Stomach (tissue), 9 donors: ENCODE data around the gene RNF130. TPM values are rescaled to one million over a fixed set of nuclear protein-coding genes. Genes with fewer than 3 reads are reported as not detected.

Source experiments
- DNase-seq, 2 donors: peaks; one replicate each; pipeline versions ENCODE4 v3.0.0 to v3.0.0-alpha.2; 2013 to 2019
- H3K27ac ChIP-seq, 5 donors: fragments of 200-600 bp in 4 of 5; sonication (generic) in 4 of 5; one replicate each; pipeline ENCODE4 v1.5.1; 2013 to 2019; ENCODE audit warnings: mild to moderate bottlenecking in 1 of 5, moderate library complexity in 1 of 5
- H3K27me3 ChIP-seq, 3 donors: fragments of 200-600 bp; sonication (generic); one replicate each; pipeline ENCODE4 v1.5.1; 2017 to 2019; ENCODE audit warnings: mixed run types in 1 of 3
- H3K36me3 ChIP-seq, 4 donors: fragments of 200-600 bp; sonication (generic); 1 replicate in 3 of 4; 2 replicates in 1 of 4; pipeline ENCODE4 v1.5.1; 2016 to 2019
- H3K4me1 ChIP-seq, 4 donors: fragments of 200-600 bp; sonication (generic); one replicate each; pipeline ENCODE4 v1.5.1; 2016 to 2019
- H3K4me3 ChIP-seq, 4 donors: fragments of 200-600 bp; sonication (generic) in 3 of 4; one replicate each; pipeline ENCODE4 v1.5.1; 2016 to 2019; ENCODE audit warnings: mild to moderate bottlenecking in 1 of 4
- H3K9me3 ChIP-seq, 4 donors: fragments of 200-600 bp; sonication (generic); one replicate each; pipeline ENCODE4 v1.5.1; 2016 to 2019
- EP300 ChIP-seq: sonication (generic); formaldehyde crosslinking; IDR thresholded peaks from one replicate; pipeline ENCODE4 v1.6.1; 2017; ENCODE audit warnings: antibody characterized with exemption
- POLR2A ChIP-seq, 4 donors: fragments of 450-650 bp; IDR thresholded peaks; one replicate each; pipeline ENCODE4 v1.6.1; 2016; ENCODE audit warnings: antibody characterized with exemption in 4 of 4, control low read depth in 2 of 4, mild to moderate bottlenecking in 1 of 4, moderate library complexity in 1 of 4
- POLR2AphosphoS5 ChIP-seq, 3 donors: sonication (generic); formaldehyde crosslinking; IDR thresholded peaks; one replicate each; pipeline ENCODE4 v1.6.1; 2016; ENCODE audit warnings: antibody characterized with exemption in 3 of 3
- WGBS, 5 donors: extraction: QIAGEN DNeasy Blood & Tissue Kit in 3 of 5; methylation state at CpG; one replicate each; pipeline versions ENCODE4 v1.1.5 to v1.1.7; 2013 to 2018; 5-methylcytosine and 5-hydroxymethylcytosine counted together
- intact Hi-C: fragments of 100-400 bp; cut with DNase I; formaldehyde crosslinking; loops from one replicate; pipeline ENCODE4 v1.15.1; 2023; ENCODE audit warnings: low total_unique reads
- polyA plus RNA-seq, 3 donors: library from polyadenylated mRNA; stranded (reverse); fragments of 200-250 nt; gene quantifications; one replicate each; pipeline ENCODE4 v1.2.3, GENCODE V29; 2013
- total RNA-seq, 5 donors: library from RNA; depleted of rRNA; stranded (reverse); fragments of >200 nt; gene quantifications; one replicate each; pipeline versions ENCODE4 v1.1.0 to v1.2.3, GENCODE V29; 2014 to 2016
- TF ChIP-seq, protein P1 (sequence below), 7 experiments: fragments of 450-650 bp in 4 of 7; fragments of 200-600 bp in 3 of 7; sonication (generic) in 3 of 7; IDR thresholded peaks; one replicate each; pipeline ENCODE4 v1.5.1; 2016 to 2019; ENCODE audit warnings: antibody characterized with exemption in 7 of 7, control low read depth in 2 of 7, mild to moderate bottlenecking in 1 of 7
- donor health status: healthy with polysubstance abuse.
- donor health status: Bipolar disorder and iron deficiency.
- donor health status: healthy.

RNF130 gene
- total and polyA plus RNA-seq, 8 donors, result 27.0 to 87.8 (median 56.1) TPM

DNA sequence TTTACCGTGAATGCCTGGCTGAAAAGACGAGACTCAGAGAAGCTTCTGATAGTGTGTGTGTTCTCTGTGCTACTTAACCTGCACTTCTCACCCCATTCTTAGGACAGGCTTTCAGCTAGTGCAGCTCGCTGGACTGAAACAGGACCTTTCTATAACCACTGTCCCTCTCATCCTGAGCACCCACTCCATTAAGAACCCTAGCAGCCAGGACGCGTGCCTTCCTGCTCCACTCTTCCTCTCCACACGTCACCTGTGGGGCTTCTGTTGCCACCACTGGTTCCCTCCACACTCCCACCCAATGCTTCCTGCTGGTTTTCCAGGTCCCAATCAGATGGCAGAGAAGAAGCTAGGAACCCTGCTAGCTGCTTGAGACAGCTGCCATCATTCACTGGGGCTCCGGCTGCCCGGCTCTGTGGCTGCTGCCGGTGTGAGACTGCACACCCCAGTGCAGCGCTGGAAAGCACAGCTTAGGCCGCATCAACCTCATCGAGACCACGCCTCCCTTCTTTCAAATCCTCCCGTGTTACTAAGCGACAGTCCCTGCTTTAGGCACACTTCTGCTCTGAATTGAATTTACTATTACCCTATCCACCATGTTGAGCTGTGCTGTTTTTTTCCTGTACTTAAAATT, 44.0 kb downstream of the RNF130 start:
- H3K4me1 ChIP-seq, result peaks cover 0 to 27% (median 9%) of the 10 kb centered on the region in 4 donors
- DNase-seq, result no peak
- peaks cover 0 to 7% (median 1%) of the 10 kb centered on the region in 4 donors for H3K36me3 ChIP-seq
- peak overlapping the region in 2 of 5 donors; percentile 39 to 53 for H3K27ac ChIP-seq
- 85 to 91% (median 89%) methylated on average over 15 of the region's 15 CpGs for WGBS, 5 donors
- intact Hi-C loops, result no loop called here
- H3K27me3 ChIP-seq, result no peaks in the 10 kb centered on the region
- H3K9me3 ChIP-seq, result no peaks in the 10 kb centered on the region
- H3K4me3 ChIP-seq, result no peak overlapping the region
- no peak for TF ChIP-seq EP300
- no peak for TF ChIP-seq POLR2AphosphoS5 (IDR thresholded peaks at IDR 0.05)
- TF ChIP-seq, protein P1, sequence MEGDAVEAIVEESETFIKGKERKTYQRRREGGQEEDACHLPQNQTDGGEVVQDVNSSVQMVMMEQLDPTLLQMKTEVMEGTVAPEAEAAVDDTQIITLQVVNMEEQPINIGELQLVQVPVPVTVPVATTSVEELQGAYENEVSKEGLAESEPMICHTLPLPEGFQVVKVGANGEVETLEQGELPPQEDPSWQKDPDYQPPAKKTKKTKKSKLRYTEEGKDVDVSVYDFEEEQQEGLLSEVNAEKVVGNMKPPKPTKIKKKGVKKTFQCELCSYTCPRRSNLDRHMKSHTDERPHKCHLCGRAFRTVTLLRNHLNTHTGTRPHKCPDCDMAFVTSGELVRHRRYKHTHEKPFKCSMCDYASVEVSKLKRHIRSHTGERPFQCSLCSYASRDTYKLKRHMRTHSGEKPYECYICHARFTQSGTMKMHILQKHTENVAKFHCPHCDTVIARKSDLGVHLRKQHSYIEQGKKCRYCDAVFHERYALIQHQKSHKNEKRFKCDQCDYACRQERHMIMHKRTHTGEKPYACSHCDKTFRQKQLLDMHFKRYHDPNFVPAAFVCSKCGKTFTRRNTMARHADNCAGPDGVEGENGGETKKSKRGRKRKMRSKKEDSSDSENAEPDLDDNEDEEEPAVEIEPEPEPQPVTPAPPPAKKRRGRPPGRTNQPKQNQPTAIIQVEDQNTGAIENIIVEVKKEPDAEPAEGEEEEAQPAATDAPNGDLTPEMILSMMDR (IDR thresholded peaks at IDR 0.05), result no peak
- TF ChIP-seq POLR2A (IDR thresholded peaks at IDR 0.05), result no peak

DNA sequence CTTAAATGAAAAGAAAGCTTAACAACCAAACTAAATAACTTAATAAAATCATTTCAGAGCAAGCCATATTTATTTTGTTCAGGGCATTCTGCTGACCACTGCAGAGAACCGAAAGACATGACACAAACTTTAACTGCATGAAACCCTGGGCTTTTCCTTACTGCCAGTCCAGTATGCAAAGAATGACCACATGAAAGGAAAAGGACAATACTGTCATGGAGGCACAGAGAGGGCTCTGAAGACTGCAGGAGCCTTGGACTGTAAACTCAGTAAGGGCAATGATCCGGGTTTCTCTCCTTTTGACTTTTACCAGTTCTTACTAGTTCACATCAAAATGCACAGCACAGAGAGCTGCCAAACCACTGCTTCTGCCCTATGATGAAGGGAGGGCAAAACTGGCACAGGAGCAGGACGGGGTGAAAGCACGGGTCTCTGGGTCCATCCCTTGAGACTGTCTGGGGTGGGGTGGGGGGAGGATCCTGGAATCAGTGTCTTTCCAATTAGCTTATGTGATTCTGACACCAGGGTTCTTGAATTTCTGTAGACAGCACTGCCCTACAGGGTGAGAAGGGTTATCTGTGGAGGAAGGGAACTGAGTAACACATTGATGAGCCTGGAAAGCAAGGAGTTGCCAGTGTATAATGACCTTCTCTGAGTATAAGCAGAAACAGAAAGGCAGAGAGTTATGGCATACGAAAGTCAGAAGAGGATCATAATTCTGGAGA, 44.7 kb downstream of the RNF130 start:
- H3K9me3 ChIP-seq, result no peaks in the 10 kb centered on the region
- peak overlapping the region in 3 of 5 donors; percentile 5 to 53 (median 39) for H3K27ac ChIP-seq
- no peak overlapping the region for H3K4me3 ChIP-seq
- no peaks in the 10 kb centered on the region for H3K27me3 ChIP-seq
- 58 to 75% (median 64%) methylated on average over 5 of the region's 5 CpGs for WGBS, 5 donors
- H3K4me1 ChIP-seq, result peaks cover 0 to 27% (median 9%) of the 10 kb centered on the region in 4 donors
- H3K36me3 ChIP-seq, result peaks cover 0 to 7% (median 0%) of the 10 kb centered on the region in 4 donors
- TF ChIP-seq, protein P1 (IDR thresholded peaks at IDR 0.05), result no peak
- TF ChIP-seq EP300, result no peak
- no peak for TF ChIP-seq POLR2AphosphoS5 (IDR thresholded peaks at IDR 0.05)
- TF ChIP-seq POLR2A (IDR thresholded peaks at IDR 0.05), result no peak
- intact Hi-C loops, result no loop called here
- no peak for DNase-seq

DNA sequence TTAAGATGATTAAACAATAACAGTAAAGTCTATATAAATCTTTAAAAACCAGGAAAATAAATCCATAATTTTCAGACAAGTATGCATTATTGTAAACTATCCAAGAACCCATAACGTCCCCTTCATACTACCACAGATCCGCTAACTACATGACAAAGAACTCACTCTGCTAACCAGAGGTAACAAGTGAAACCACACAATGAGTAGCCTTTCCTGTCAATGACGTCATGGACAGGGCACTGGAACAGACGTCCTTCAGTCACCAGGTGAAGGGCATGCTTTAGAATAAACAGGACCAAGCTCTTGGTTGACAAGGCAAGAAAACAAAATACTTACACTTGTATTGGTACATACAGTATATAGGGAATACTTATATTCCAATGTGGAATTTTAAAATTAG, 45.2 kb downstream of the RNF130 start:
- intact Hi-C loops, result no loop called here
- peak; percentile 53 to 71 for DNase-seq
- TF ChIP-seq, protein P1 (IDR thresholded peaks at IDR 0.05), result no peak
- TF ChIP-seq POLR2AphosphoS5 (IDR thresholded peaks at IDR 0.05), result peak in 1 of 3 donors; percentile 57
- TF ChIP-seq POLR2A (IDR thresholded peaks at IDR 0.05), result no peak
- no peak for TF ChIP-seq EP300
- Histone ChIP-seq H3K27me3 (no peaks in the 10 kb centered on the region), H3K27ac (peak overlapping the region in 3 of 5 donors; percentile 5 to 53 (median 39)), H3K4me1 (peaks cover 0 to 27% (median 9%) of the 10 kb centered on the region in 4 donors), H3K4me3 (no peak overlapping the region), H3K36me3 (peaks cover 0 to 7% (median 0%) of the 10 kb centered on the region in 4 donors), H3K9me3 (no peaks in the 10 kb centered on the region)
- WGBS, 5 donors, result 23 to 40% (median 31%) methylated on average over 4 of the region's 4 CpGs

DNA sequence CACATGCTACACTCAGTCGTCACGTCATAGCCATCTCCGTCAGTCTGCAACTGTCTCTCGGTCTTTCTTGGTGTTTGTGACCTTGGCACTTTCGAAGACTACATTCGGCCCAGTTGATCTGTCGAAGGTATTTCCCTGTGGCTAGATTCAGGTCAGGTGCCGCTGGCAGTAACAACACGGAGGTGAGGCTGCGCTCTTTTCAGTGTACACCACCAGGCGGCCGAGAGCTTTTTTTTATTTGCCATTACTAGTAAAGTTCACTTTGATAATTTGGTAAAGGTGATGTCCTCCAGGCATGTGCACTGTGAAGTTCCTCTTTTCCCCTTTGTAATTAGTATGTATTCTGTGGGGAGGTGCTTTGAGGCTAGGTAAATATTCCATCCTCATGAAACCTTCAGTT, 49.7 kb downstream of the RNF130 start:
- intact Hi-C loops, result no loop called here
- 87 to 92% (median 89%) methylated on average over 12 of the region's 12 CpGs for WGBS, 5 donors

More for the DNA sequence above, 49.7 kb downstream of the RNF130 start:
- no peaks in the 10 kb centered on the region for H3K9me3 ChIP-seq
- TF ChIP-seq EP300, result no peak
- TF ChIP-seq POLR2AphosphoS5 (IDR thresholded peaks at IDR 0.05), result no peak
- TF ChIP-seq, protein P1 (IDR thresholded peaks at IDR 0.05), result no peak
- TF ChIP-seq POLR2A (IDR thresholded peaks at IDR 0.05), result no peak
- H3K27ac ChIP-seq, result no peak overlapping the region
- DNase-seq, result no peak
- no peak overlapping the region for H3K4me3 ChIP-seq
- peaks cover 0 to 14% (median 5%) of the 10 kb centered on the region in 4 donors for H3K36me3 ChIP-seq
- peaks cover 0 to 17% (median 3%) of the 10 kb centered on the region in 4 donors for H3K4me1 ChIP-seq
- no peaks in the 10 kb centered on the region for H3K27me3 ChIP-seq
